ENCODE measurements around the gene PLA2G4E.

The PLA2G4E gene

GRCh38 chr15:41950127-41950483, 70.7 kb downstream of the PLA2G4E start:
- ChIA-PET POLR2A (no interaction called here), CTCF (interaction anchor here (2.5 kb wide), 1 partner anchor 45 kb away, joined by 7 read pairs; no protein-coding TSS in a partner anchor)
- TF ChIP-seq CTCF (IDR thresholded peaks at IDR 0.05; ENCODE audit: insufficient read depth, low read length, missing control alignments): no peak
- DNase-seq (ENCODE audit: low read depth, low spot score): no peak
- no peak overlapping the region for H3K4me3 ChIP-seq (ENCODE audit: low read depth, low read length)

GRCh38 chr15:41949401-41950126, 71.3 kb downstream of the PLA2G4E start:
- TF ChIP-seq CTCF (IDR thresholded peaks at IDR 0.05; ENCODE audit: insufficient read depth, low read length, missing control alignments): no peak
- no peak for DNase-seq (ENCODE audit: low read depth, low spot score)
- CTCF ChIA-PET: interaction anchor here (1.2 to 2.5 kb wide), 3 partner anchors 14 to 138 kb away, joined by 3 to 7 read pairs (median 5); no protein-coding TSS in a partner anchor
- POLR2A ChIA-PET: interaction anchor here (0.6 kb wide), 1 partner anchor 14 kb away, joined by 3 read pairs; no protein-coding TSS in a partner anchor
- H3K4me3 ChIP-seq (ENCODE audit: low read depth, low read length): no peak overlapping the region

- TF ChIP-seq CTCF (IDR thresholded peaks at IDR 0.05; ENCODE audit: insufficient read depth, low read length, missing control alignments): no peak
- H3K4me3 ChIP-seq (ENCODE audit: low read depth, low read length): no peak overlapping the region
- ChIA-PET POLR2A (interaction anchor here (0.6 kb wide), 1 partner anchor 15 kb away, joined by 3 read pairs; no protein-coding TSS in a partner anchor), CTCF (interaction anchor here (1.2 to 1.6 kb wide), 2 partner anchors 12 to 137 kb away, joined by 3 to 5 read pairs; no protein-coding TSS in a partner anchor)
- no peak for DNase-seq (ENCODE audit: low read depth, low spot score)
Observed at GRCh38 chr15:41948490-41948889, 72.4 kb downstream of the PLA2G4E start.

DNA sequence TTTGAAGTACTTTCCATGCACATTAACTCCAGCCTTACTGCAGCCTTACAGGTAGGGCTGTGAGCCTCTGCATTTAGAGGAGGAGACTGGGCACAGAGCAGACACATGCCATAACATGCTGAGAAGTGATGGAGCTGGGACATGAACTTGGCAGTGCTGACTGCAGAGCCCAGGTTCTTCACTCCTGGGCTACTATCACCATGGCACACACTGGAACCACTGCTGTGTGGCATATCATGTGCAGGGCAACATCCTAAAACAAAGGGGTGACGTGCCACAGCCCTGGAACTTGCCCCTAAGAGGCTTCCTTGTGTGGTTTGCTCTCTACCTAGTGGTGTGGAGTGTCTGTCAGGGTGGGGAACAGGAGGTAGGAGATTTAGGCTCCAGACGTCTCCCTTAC, 73.9 kb downstream of the PLA2G4E start:
- no peak overlapping the region for H3K4me3 ChIP-seq (ENCODE audit: low read depth, low read length)
- POLR2A ChIA-PET: interaction anchor here (0.6 kb wide), 1 partner anchor 180 kb away, joined by 3 read pairs; no protein-coding TSS in a partner anchor
- no peak for DNase-seq (ENCODE audit: low read depth, low spot score)
- no peak for TF ChIP-seq CTCF (IDR thresholded peaks at IDR 0.05; ENCODE audit: insufficient read depth, low read length, missing control alignments)
- CTCF ChIA-PET: no interaction called here

GRCh38 chr15:41945731-41946130, 75.1 kb downstream of the PLA2G4E start:
- no peak for DNase-seq (ENCODE audit: low read depth, low spot score)
- no peak for TF ChIP-seq CTCF (IDR thresholded peaks at IDR 0.05; ENCODE audit: insufficient read depth, low read length, missing control alignments)
- CTCF ChIA-PET: no interaction called here
- POLR2A ChIA-PET: no interaction called here
- H3K4me3 ChIP-seq (ENCODE audit: low read depth, low read length): no peak overlapping the region

GRCh38 chr15:41945221-41945620, 75.6 kb downstream of the PLA2G4E start:
- ChIA-PET POLR2A (no interaction called here), CTCF (no interaction called here)
- H3K4me3 ChIP-seq (ENCODE audit: low read depth, low read length): no peak overlapping the region
- no peak for TF ChIP-seq CTCF (IDR thresholded peaks at IDR 0.05; ENCODE audit: insufficient read depth, low read length, missing control alignments)
- no peak for DNase-seq (ENCODE audit: low read depth, low spot score)
